ENCODE measurements around the gene KIDINS220.

The KIDINS220 gene

DNA sequence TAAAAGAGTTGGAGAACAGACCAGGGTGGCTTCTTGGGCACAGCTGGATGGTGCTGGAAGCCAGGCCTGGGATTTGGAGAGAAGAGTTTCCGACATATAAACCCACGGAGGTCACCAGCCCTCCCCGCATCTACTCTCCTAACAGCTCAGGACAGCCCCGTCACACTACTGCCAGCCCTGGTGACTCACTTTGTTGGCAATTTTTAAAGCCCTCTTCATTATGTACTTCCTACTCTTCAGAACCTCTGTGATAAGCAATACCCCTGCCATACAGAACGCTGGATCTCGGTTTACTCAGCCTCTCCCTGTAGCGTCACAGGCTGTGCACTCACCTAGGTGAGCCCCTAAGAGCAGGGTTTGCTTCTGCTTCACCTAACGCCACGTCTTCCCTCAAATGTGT, 107.5 kb downstream of the KIDINS220 start:
- no peak for TF ChIP-seq GATA2 (IDR thresholded peaks at IDR 0.05; ENCODE audit: low read depth, low read length)
- no peak for TF ChIP-seq GATA3 (IDR thresholded peaks at IDR 0.05; ENCODE audit: low read depth, low read length)

DNA sequence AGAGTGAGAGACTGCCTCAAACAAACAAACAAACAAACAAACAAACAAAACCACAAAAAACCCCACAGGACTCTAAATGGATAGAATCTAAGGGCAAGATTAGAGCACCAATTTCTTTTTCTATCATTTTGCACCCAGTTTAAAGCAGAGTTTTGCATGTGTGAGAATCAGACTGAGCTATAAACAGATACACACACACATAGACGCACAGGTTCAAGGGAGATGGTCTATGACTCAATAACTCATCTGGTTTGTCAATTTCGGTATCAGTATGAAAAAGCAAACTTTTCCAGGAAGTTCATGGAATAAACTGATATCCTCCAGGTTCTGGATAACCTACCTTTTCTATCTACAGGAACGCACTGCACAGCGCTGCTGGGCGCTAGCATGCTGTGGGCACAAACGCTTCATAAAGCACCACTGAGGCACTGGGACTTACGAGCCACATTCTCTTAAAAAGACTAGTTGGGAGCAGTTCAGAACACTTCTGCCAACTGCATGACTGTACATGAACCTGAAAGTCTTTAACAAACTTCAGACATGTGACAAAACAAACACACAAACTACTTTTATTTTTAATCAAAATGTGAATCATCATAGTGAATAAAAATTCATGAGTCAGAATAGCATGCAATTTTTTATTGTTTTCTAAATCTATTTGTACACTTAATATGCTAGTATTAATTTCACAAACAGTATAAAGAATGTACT, 109.0 kb downstream of the KIDINS220 start:
- no peak for TF ChIP-seq GATA3 (IDR thresholded peaks at IDR 0.05; ENCODE audit: low read depth, low read length)
- TF ChIP-seq GATA2 (IDR thresholded peaks at IDR 0.05; ENCODE audit: low read depth, low read length): no peak

DNA sequence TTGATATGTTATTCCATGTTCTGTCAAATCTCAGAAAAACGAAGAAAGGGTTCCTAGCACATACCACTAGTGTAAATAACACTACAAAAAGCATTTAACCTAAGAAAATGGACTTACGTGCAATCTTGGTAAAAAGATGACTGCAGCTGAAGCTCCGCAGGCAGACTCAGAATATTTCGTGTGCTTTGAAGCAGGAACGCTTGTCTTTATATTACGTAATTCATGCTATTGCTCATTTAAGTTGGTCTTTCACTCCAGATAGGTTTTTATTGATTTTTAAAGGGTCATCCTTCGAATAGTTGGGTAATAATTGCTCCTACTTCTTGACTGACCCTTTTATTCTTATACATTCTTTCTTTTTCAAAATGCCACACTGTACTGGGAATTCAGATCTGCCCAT, 111.6 kb downstream of the KIDINS220 start:
- no peak for TF ChIP-seq GATA2 (IDR thresholded peaks at IDR 0.05; ENCODE audit: low read depth, low read length)
- TF ChIP-seq GATA3 (IDR thresholded peaks at IDR 0.05; ENCODE audit: low read depth, low read length): no peak

DNA sequence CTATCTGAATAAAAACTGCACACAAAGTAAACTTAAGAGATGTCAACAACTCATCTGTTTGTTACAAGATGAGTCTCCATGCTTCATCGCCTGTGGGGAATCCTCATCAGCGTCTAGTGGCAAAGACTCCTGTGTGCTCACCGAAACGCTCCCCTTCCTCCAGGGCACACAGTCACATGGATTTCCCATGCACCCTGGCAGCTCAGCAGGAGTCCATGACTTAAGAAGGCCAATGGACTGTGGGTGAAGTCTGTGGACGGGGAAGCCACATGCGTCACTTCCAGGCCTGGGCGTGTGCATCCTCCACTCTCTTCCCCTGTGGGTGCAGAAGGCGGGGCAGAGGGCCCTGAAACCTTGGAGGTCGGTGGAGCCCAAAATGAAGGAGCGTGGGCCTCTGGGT, 114.4 kb downstream of the KIDINS220 start:
- TF ChIP-seq GATA2 (IDR thresholded peaks at IDR 0.05; ENCODE audit: low read depth, low read length): no peak
- no peak for TF ChIP-seq GATA3 (IDR thresholded peaks at IDR 0.05; ENCODE audit: low read depth, low read length)

DNA sequence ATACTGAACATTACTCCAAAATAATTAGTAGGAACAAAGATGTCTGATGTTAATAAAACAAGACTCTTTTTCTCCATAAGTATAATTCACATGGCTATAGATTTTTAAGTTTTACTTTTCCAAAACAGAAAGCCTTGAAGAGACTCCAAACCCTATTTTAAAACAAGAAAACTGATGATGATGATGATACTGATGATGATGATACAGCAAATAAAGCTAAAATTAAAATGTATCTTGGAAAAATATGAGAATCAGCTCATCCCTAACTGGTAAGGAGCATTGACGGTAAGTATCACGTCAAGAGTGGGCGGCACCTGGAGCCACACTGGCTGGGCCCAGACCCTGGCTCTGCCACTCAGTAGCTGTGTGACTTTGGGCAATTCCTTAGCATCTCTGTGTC, 116.0 kb downstream of the KIDINS220 start:
- no peak for TF ChIP-seq GATA3 (IDR thresholded peaks at IDR 0.05; ENCODE audit: low read depth, low read length)
- TF ChIP-seq GATA2 (IDR thresholded peaks at IDR 0.05; ENCODE audit: low read depth, low read length): no peak

DNA sequence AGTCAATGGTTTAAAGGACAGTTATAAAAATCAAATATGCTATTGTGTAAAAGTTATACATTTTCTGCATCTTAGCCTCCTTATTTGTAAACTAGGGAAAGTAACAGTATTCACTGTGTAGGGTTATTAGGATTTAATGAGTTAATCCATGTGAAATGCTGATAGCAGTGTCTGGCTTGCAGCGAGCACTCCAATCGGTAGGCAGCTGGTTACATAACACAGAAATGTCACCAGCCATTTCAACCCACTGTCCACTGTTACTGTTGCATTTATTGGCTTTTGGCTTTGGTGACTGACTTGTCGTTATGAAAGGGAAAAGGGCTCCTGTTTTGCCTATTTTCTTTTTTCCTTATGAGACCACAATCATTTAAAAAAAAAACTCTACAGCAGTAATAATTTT, 116.7 kb downstream of the KIDINS220 start:
- no peak for TF ChIP-seq GATA3 (IDR thresholded peaks at IDR 0.05; ENCODE audit: low read depth, low read length)
- TF ChIP-seq GATA2 (IDR thresholded peaks at IDR 0.05; ENCODE audit: low read depth, low read length): no peak

DNA sequence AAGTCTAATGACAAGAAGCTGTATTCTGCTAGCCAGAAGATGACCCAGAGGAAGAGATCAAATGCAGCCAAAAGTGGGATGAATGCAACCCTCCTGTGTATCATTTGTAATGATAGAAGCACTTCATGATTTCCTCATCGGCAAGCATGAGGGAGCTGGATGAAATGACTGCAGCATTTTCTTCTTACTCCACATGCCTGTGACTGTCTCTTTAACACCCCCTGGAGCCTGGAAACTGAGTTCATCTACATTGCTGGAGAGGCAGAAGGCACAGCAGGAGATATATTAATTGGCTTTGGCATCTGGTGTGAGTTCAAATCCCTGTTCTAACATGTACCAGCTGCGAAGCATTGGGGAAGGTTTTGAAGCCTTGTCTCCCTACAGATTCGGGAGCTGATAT, 117.9 kb downstream of the KIDINS220 start:
- TF ChIP-seq GATA2 (IDR thresholded peaks at IDR 0.05; ENCODE audit: low read depth, low read length) (no peak), GATA3 (IDR thresholded peaks at IDR 0.05; ENCODE audit: low read depth, low read length) (no peak)

DNA sequence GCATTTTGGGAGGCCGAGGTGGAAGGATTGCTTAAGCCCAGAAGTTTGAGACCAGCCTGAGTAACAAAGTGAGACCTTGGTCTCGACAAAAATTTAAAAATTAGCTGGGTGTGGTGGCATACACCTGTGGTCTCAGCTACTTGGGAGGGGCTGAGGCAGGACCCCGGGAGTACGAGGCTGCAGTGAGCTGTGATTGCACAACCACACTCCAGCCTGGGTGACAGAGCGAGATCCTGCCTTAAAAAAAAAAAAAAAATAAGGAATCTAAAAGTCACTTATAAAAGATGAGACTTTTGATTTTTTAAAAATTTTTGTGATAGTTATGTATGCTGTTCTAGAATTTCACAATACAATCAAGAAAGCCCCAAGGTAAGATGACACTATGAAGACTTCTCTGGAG, 122.4 kb downstream of the KIDINS220 start:
- TF ChIP-seq GATA3 (IDR thresholded peaks at IDR 0.05; ENCODE audit: low read depth, low read length): no peak
- no peak for TF ChIP-seq GATA2 (IDR thresholded peaks at IDR 0.05; ENCODE audit: low read depth, low read length)

DNA sequence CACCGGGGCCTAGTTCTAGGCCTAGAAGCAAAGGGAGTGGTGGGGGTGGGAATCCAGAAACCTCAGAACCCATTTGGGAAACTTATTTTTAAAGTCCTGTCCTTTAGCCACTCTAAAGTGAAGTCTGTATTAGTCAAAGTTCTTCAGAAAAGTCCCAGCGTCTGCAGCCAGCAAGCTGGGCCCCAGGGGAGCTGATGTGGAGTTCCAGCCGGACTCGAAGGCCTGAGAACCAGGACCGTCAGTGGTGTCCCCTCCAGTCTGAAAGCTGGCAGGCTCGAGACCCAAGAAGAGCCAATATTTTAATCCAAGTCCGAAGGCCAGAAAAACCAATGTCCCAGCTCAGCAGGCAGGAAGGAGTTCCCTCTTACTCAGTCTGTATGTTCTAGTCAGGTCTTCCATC, 123.1 kb downstream of the KIDINS220 start:
- TF ChIP-seq GATA2 (IDR thresholded peaks at IDR 0.05; ENCODE audit: low read depth, low read length): no peak
- no peak for TF ChIP-seq GATA3 (IDR thresholded peaks at IDR 0.05; ENCODE audit: low read depth, low read length)

DNA sequence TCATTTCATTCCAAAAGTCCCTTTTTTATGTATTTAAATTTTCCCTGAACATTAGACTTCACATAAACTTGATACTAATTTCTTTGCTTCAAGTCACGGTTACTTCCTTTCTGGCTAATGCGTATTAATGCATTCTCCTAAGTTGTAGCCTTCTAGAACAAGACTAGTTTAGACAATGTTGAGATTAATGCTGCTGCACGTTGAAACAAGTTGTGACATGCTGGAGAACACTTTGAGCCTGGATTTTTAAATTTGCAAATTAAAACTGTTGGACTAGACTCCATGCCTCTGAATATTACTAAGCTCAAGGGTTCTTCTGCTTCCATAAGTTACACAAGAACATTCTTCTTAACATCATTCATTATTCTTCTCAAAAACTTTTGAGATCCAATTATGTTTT, 126.5 kb downstream of the KIDINS220 start:
- TF ChIP-seq GATA3 (IDR thresholded peaks at IDR 0.05; ENCODE audit: low read depth, low read length) (no peak), GATA2 (IDR thresholded peaks at IDR 0.05; ENCODE audit: low read depth, low read length) (no peak)

DNA sequence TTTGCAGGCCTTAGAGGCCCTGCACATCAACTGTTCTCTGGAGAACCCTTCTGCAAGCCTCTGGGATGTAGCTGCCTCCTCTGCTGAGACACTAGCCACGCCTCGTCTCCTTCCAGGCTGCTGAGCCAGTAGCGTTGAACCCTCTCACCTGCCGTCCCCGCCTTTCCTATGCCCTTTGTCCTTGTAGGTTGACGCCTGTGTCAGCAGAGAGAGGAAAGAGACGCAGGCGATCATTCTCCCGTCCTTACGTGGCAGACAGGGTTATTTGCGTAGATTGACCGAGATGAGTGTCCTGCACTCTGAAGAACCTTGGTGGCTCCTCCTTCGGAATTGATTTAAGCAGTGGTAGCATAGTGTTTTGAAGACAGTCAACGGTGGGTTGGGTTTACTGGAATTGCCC, 127.8 kb downstream of the KIDINS220 start:
- no peak for TF ChIP-seq GATA2 (IDR thresholded peaks at IDR 0.05; ENCODE audit: low read depth, low read length)
- TF ChIP-seq GATA3 (IDR thresholded peaks at IDR 0.05; ENCODE audit: low read depth, low read length): no peak

DNA sequence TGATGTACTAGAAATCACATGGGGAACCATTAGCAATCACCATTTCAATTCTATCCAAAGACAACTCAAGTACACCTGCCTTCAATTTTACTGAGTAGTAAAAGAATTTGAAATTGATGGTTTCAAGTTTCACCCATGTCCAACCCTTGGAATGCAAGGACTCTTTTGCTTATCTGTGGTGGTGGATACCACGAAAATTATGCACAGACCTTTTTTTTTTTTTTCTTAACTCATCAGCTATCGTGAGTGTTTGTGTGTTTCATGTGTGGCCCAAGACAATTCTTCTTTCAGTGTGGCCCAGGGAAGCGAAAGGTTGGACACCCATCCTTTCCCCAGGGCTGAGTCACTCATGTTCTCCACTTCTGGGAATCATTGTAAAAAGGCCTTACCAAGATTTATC, 132.5 kb downstream of the KIDINS220 start:
- no peak for TF ChIP-seq GATA2 (IDR thresholded peaks at IDR 0.05; ENCODE audit: low read depth, low read length)
- no peak for TF ChIP-seq GATA3 (IDR thresholded peaks at IDR 0.05; ENCODE audit: low read depth, low read length)

DNA sequence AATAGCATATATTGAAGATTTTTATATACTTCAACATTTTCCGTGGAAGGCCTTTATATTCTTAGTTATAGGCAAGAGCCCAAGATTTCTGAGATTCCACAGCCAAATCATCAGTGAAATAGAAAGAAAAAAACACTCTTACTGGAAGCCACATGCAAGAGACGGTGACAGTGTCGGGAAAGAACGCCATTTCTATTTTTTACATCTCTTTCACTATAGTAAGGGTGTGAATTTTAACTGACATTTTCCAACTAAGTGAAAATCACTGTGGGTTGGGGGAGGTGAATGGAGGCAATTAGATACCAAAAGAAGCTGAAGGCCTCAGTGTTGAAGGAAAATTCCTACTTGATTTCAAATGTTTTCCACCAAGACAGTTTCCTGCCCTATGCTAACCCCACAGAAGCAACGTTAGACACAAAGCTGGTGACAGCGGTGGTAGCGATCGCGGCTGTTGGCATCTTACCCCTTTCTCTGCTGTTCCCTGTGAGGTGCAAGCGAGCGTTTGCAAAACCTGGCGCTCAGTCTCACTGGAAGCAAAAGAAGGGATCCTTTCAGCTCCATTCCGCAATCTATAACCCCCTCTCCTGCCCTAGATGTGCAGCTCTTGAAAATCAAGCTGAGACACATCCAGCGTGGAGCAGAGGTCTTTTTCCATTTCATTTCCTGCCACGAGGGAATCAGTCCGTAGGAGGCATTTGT, 135.6 kb downstream of the KIDINS220 start:
- TF ChIP-seq GATA3 (IDR thresholded peaks at IDR 0.05; ENCODE audit: low read depth, low read length): no peak
- TF ChIP-seq GATA2 (IDR thresholded peaks at IDR 0.05; ENCODE audit: low read depth, low read length): no peak

DNA sequence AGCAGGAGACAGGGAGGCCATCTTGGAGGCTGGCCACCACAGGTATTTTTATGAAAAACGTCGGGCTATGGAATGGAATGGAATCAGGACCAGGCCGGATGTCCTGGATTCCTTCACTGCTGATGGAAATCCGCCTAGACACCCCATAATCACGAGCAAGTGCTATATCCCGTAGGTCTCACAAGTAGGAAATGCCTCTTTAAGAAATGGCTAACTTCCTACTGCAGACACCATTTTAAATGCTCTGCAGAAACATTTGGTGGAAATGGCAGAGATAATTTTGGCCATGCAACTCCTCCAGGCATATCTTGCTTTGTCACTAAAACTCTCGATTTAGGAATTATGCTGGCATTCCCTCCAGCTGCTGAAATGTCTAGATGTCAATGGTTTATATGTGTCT, 137.6 kb downstream of the KIDINS220 start:
- TF ChIP-seq GATA3 (IDR thresholded peaks at IDR 0.05; ENCODE audit: low read depth, low read length) (no peak), GATA2 (IDR thresholded peaks at IDR 0.05; ENCODE audit: low read depth, low read length) (no peak)

DNA sequence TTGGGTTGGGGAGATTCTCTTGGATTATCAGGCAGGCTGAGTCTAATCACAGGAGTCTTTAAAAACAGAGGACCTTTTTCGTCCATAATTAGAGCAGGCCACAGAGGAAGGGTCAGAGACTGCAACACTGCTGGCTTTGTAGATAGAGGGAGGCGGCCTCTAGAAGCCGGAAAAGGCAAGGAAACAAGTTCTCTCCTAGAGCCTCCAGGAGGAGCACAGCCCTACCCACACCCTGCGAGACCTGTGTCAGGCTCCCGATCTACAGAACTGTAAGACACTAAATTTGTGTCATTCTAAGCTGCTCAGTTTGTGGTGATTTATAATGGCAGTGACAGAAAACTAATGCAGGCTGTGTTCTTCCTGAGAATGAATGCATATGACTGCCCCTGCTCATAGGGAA, 140.2 kb downstream of the KIDINS220 start:
- TF ChIP-seq GATA3 (IDR thresholded peaks at IDR 0.05; ENCODE audit: low read depth, low read length): no peak
- TF ChIP-seq GATA2 (IDR thresholded peaks at IDR 0.05; ENCODE audit: low read depth, low read length): no peak
